ENCODE data around the gene SAMD4A. TPM values are rescaled to one million over a fixed set of nuclear protein-coding genes. Genes with fewer than 3 reads are reported as not detected.
A peak's percentile ranks its signal among the peaks of the same experiment; 100 is the strongest.

SAMD4A gene
- total RNA-seq, 2 donors from 2014 or later: 0.26 to 1.0 TPM

DNA sequence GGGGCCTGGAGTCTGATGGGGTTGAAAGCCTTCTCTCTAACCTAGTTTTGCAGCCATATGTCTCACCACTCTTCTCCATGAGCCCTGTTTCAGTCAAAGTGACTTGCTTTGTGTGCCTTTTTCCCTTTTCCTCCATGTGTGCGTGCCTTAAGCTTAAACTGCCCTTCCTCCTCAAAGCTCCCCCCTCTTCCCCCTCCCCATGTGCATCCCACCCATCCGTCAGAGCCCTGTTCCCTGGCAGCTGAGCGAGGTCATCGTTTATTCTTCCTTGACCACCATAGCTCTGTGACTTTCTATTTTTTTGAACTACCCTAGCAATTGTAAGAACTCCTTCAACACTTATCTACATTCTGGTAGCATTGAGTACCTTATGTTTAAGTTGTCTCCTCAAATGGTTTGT lies 24.9 kb downstream of the SAMD4A start:
- ATAC-seq (no peak), DNase-seq (ENCODE audit: low spot score) (no peak)
- no peaks in the 10 kb centered on the region for H3K36me3 Mint-ChIP-seq
- H3K4me1 Mint-ChIP-seq (ENCODE audit: low read depth in 2 of 2): no peaks in the 10 kb centered on the region
- H3K27ac Mint-ChIP-seq: no peak overlapping the region
- peaks cover 62 to 82% of the 10 kb centered on the region in 2 donors for H3K27me3 Mint-ChIP-seq
- H3K4me3 Mint-ChIP-seq: no peak overlapping the region
- no peaks in the 10 kb centered on the region for H3K9me3 Mint-ChIP-seq

DNA sequence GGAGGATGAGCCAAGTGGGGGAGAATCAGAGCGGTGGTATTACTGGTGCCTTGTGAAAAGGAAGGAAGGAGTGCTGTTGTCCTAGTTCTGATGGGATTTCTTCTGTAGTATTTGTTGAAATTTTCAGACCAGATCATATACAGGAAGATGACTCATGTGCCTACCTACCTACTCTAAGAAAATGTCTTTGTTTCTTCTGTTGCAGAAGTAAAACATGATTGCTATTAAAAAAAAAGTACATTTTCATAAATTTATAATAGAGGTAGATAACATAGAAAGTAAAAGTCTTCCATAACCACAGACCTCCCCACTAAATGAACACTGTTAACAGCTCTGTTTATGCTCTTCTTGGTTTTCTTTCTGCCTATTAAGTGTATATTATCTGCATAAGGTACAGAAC lies 26.9 kb downstream of the SAMD4A start:
- no peak overlapping the region for H3K4me3 Mint-ChIP-seq
- peaks cover 51 to 63% of the 10 kb centered on the region in 2 donors for H3K27me3 Mint-ChIP-seq
- no peaks in the 10 kb centered on the region for H3K9me3 Mint-ChIP-seq
- DNase-seq (ENCODE audit: low spot score) (no peak), ATAC-seq (no peak)
- no peaks in the 10 kb centered on the region for H3K4me1 Mint-ChIP-seq (ENCODE audit: low read depth in 2 of 2)
- no peak overlapping the region for H3K27ac Mint-ChIP-seq
- no peaks in the 10 kb centered on the region for H3K36me3 Mint-ChIP-seq

DNA sequence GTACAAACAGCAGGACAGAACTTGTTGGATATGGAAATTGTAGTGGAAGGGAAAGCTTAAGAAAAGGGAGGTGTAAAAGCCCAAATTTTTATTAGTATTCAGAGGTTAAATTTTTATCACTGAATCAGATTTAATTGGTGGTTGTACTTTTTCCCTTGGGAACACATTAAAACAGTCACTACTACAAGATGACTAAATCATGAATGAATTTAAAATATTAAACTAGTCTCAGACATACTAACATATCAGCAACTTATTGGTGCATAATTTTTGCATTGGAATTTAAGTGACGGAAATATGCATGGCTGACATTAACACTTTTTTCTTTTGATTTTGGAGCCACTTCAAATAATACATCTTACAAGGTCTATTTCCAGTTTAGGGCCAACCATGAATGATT lies 27.6 kb downstream of the SAMD4A start:
- no peaks in the 10 kb centered on the region for H3K9me3 Mint-ChIP-seq
- peaks cover 46 to 61% of the 10 kb centered on the region in 2 donors for H3K27me3 Mint-ChIP-seq
- no peaks in the 10 kb centered on the region for H3K36me3 Mint-ChIP-seq
- H3K27ac Mint-ChIP-seq: no peak overlapping the region
- H3K4me3 Mint-ChIP-seq: no peak overlapping the region
- DNase-seq (ENCODE audit: low spot score): no peak
- H3K4me1 Mint-ChIP-seq (ENCODE audit: low read depth in 2 of 2): no peaks in the 10 kb centered on the region
- ATAC-seq: no peak

DNA sequence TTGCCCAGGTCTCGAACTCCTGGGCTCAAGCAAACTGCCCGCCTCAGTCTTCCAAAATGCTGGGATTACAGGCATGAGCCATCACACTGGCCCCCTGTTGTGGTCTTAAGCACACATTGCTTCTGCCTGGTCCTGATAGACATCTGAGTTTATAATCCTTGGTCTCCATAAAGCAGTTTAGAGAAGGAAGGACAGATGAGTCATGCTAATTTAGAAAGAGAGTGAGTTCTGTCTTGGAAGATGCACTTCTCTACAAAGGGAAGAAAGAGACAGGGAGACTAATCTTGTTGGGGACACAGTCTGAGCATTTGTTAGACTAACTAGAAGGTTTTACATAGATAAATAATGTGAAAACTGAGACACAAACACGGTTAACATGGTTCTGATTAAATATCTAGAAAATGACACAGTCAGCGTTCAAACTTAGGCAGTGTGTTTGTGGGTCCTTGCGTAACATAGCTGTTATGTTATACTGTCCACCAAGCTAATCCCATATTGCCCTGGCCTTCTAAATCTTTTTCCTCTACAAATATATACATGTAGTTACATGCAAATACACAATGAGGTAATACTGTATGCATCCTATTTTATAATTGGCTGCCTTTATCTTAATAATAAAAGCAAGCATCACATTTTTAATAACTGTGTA lies 31.0 kb downstream of the SAMD4A start:
- Mint-ChIP-seq H3K36me3 (no peaks in the 10 kb centered on the region), H3K27ac (no peak overlapping the region), H3K4me3 (no peak overlapping the region), H3K4me1 (ENCODE audit: low read depth in 2 of 2) (no peaks in the 10 kb centered on the region), H3K9me3 (no peaks in the 10 kb centered on the region), H3K27me3 (peaks cover 43 to 58% of the 10 kb centered on the region in 2 donors)
- ATAC-seq (no peak), DNase-seq (ENCODE audit: low spot score) (no peak)

DNA sequence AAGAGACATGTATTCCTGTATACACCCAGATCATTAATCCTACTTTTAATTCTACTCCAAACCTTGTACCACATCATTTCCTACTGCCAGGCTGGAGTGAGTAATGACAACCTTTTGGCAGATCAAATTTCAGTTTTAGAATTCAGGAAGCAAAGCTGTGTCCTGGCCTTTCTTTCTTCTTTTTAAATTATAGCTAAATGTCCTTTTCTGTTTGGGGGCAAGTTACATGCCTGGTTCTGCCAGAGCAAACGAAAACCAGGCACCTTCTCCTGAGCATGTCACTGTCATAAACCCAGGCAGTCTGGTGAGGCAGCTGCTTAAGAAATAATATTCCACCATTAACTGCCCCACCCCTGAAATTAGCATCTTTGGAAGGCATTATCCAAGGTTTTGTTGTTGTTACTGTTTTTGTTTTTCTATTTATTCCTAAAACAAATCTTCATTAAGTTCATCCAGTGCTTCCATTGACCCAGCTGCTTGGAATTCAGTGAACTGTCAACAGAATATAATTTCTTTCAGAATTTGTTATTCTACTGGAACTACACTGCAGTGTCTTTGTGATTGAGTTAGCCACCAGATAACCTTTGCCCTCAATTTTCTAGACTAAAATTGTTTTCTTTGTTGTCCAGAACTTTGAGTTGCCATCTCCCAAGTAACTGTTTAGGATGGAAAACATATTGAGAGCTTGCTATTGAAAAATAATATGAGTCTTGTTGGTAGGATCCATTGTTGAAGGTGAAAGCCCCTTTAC lies 33.2 kb downstream of the SAMD4A start:
- ATAC-seq (no peak), DNase-seq (ENCODE audit: low spot score) (no peak)
- Mint-ChIP-seq H3K36me3 (no peaks in the 10 kb centered on the region), H3K27ac (no peak overlapping the region), H3K4me3 (no peak overlapping the region), H3K27me3 (peaks cover 33 to 37% of the 10 kb centered on the region in 2 donors), H3K4me1 (ENCODE audit: low read depth in 2 of 2) (no peaks in the 10 kb centered on the region), H3K9me3 (no peaks in the 10 kb centered on the region)

DNA sequence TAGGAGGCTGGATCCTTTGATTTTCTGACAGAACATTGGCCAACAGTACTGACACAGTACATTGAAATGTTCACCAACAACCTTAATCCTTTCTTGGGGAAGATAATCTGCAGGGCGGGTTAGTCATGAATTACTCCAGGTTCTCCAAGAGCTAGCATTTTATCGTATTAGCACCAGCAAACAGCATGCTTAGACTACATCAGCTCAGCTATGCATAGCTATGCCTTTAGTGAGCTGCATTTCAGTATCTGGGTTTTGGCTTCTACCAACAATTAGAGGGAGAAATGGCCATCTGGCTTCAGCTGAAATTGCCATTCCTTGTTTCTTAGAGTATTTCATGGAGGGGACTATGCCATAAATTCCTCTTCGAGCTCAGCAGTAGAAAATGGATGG lies 33.8 kb downstream of the SAMD4A start:
- ATAC-seq (no peak), DNase-seq (ENCODE audit: low spot score) (no peak)
- no peak overlapping the region for H3K4me3 Mint-ChIP-seq
- H3K27ac Mint-ChIP-seq: no peak overlapping the region
- peaks cover 32 to 33% of the 10 kb centered on the region in 2 donors for H3K27me3 Mint-ChIP-seq
- no peaks in the 10 kb centered on the region for H3K36me3 Mint-ChIP-seq
- H3K9me3 Mint-ChIP-seq: no peaks in the 10 kb centered on the region
- H3K4me1 Mint-ChIP-seq (ENCODE audit: low read depth in 2 of 2): no peaks in the 10 kb centered on the region

DNA sequence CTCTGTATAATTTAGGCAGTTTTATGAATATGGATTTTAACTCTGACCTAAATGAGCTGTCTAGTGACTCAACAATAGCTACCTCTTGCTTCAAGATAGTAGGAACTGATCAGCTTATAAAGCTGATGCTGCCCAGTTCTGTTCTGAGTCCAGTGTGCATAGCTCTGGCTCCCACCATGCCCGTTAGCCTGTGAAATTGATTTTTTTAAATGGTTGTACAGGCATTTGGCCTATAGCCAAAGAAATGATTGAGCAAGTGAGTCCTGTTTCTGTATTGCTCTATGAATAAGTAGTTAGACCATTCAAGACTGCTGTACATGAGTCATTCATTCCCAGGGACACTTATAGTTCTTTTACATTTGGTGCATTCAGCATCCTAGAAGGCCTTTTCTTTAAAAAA lies 36.4 kb downstream of the SAMD4A start:
- no peaks in the 10 kb centered on the region for H3K9me3 Mint-ChIP-seq
- H3K27ac Mint-ChIP-seq: no peak overlapping the region
- DNase-seq (ENCODE audit: low spot score) (no peak), ATAC-seq (no peak)
- no peaks in the 10 kb centered on the region for H3K36me3 Mint-ChIP-seq
- peaks cover 30 to 41% of the 10 kb centered on the region in 2 donors for H3K27me3 Mint-ChIP-seq
- peaks cover 0 to 6% of the 10 kb centered on the region in 2 donors for H3K4me1 Mint-ChIP-seq (ENCODE audit: low read depth in 2 of 2)
- H3K4me3 Mint-ChIP-seq: no peak overlapping the region

DNA sequence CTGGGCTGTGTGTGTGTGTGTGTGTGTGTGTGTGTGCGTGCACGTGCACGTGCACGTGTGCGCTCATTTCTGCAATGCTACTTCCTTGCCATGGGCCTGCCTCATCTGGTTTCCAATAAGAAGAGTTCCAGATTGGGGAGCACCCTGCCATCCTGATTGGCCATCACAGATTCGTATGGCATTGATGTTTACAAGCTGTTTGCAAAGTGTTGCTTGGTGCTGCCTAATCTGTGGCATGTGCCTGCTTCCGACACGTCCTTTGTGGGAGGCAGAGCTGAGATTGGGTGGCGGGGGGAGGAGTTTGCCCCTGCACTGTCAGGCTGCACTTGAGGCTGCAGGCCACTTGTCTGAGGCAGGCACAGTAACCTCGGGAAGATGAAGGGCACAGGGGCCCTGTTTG lies 39.2 kb downstream of the SAMD4A start:
- ATAC-seq (no peak), DNase-seq (ENCODE audit: low spot score) (no peak)
- Mint-ChIP-seq H3K9me3 (no peaks in the 10 kb centered on the region), H3K27me3 (peaks cover 25 to 46% of the 10 kb centered on the region in 2 donors), H3K4me1 (ENCODE audit: low read depth in 2 of 2) (peaks cover 0 to 6% of the 10 kb centered on the region in 2 donors), H3K27ac (no peak overlapping the region), H3K4me3 (no peak overlapping the region), H3K36me3 (no peaks in the 10 kb centered on the region)

DNA sequence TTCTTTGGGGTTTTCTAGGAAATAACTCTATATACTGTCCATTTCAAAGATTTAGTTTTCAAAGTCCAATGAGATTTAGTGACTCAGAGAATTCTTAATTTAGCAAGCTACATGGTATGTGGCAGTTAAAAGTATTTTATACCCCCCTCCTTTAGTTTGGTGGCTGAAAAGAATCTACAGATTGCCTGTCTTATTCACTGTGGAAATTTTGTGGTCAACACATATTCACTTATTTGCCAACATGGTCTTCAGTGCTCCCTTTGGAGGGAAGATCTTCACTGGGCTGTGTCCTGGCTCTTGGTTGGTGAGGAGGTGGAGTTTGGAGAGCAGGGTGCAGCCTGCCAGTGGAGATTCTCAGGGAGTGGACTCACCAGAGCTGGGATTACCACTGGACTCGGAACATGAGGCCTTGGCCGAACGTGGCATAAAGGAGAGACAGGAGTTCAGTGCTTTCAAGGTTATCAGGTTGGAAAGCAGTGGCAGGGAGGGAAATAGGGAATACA lies 39.8 kb downstream of the SAMD4A start:
- Mint-ChIP-seq H3K4me1 (ENCODE audit: low read depth in 2 of 2) (peaks cover 0 to 6% of the 10 kb centered on the region in 2 donors), H3K27ac (no peak overlapping the region), H3K36me3 (no peaks in the 10 kb centered on the region), H3K27me3 (peaks cover 22 to 41% of the 10 kb centered on the region in 2 donors), H3K4me3 (no peak overlapping the region), H3K9me3 (no peaks in the 10 kb centered on the region)
- no peak for DNase-seq (ENCODE audit: low spot score)
- no peak for ATAC-seq

DNA sequence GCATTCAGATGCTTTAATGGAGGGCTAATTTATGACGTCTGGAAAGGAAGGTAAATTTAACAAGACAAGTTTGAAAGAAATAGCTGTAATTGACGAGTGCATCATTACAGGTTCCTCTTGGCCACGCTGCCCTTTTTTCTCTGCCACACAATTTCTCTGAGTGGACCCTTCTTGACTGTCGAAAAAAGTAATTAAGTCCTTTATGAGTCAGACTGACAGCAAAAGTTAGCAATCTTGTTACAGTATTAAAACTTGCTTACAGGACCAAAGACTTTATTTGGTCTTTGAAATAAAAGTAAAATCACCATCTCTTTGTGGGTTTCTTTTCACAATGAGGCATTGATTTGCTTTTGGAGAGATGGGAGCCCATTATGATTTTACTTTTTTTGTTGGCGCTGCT lies 42.6 kb downstream of the SAMD4A start:
- H3K9me3 Mint-ChIP-seq: no peaks in the 10 kb centered on the region
- H3K27me3 Mint-ChIP-seq: peaks cover 25 to 54% of the 10 kb centered on the region in 2 donors
- DNase-seq (ENCODE audit: low spot score) (no peak), ATAC-seq (no peak)
- H3K4me3 Mint-ChIP-seq: no peak overlapping the region
- no peak overlapping the region for H3K27ac Mint-ChIP-seq
- no peaks in the 10 kb centered on the region for H3K36me3 Mint-ChIP-seq
- peaks cover 0 to 6% of the 10 kb centered on the region in 2 donors for H3K4me1 Mint-ChIP-seq (ENCODE audit: low read depth in 2 of 2)

DNA sequence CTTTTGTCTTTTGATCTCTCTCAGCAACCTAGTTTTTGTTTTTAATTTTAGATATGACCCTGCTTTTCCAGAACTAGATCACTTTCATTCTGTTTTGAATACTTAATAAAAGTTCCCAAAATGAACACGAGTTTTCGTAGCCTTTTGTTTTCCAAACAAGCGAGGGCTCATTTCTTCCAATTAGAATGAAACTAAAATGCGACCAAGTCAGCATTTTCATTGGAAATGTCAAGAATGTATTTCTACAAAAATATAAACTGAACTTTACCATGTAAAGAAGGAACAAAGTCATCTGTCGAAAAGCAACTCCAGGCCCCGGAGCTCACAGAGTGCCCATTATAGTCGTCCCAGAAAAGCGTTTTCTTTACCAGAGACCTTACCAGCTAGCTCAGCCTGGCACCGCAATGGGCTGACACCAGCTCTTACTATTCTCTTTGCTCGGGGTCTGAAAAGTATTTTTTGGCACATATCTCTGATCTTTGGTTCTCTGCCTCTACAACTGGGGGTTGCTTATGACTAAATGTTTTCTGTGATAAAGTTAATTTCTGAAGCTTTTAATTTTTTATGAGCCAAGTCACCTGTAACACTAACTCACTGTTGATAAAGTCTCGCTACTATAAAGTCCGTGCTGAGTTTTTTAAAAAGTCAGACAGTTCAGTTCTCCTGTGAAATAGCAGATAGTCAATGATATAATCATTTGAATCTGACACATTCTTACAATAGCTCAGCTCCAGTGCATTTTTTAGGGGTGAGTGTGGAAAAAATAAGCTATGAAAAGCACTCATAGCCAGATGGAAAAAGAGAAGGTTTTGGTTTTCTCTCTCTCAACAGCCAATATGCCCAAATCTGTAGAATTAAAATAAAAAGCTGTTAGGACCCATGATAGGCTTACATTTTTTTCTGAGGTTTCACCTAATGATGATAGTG lies 43.4 kb downstream of the SAMD4A start:
- Mint-ChIP-seq H3K36me3 (no peaks in the 10 kb centered on the region), H3K27me3 (peaks cover 25 to 54% of the 10 kb centered on the region in 2 donors), H3K9me3 (no peaks in the 10 kb centered on the region), H3K27ac (no peak overlapping the region), H3K4me1 (ENCODE audit: low read depth in 2 of 2) (peaks cover 0 to 6% of the 10 kb centered on the region in 2 donors), H3K4me3 (no peak overlapping the region)
- DNase-seq (ENCODE audit: low spot score) (no peak), ATAC-seq (no peak)

DNA sequence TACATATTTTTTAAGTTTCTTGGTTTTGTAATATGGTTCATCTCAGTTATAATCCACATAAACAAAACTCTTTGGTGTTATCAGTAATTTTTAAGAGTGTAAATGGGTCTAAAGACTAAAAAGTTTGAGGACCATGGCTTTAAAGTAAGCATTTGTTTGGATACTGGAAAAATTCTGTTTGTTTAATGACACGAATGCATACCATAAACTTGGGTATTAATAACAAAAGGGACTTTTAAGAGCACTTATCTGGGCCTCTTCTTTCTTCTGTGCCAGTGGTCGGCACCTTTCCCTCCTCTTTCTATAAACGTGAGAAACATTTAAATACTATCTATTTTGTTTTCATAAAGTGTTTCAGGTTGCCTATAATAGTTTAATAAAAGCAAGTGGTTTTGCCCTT lies 47.4 kb downstream of the SAMD4A start:
- no peaks in the 10 kb centered on the region for H3K36me3 Mint-ChIP-seq
- H3K27me3 Mint-ChIP-seq: peaks cover 19 to 30% of the 10 kb centered on the region in 2 donors
- no peak overlapping the region for H3K27ac Mint-ChIP-seq
- no peaks in the 10 kb centered on the region for H3K9me3 Mint-ChIP-seq
- DNase-seq (ENCODE audit: low spot score) (no peak), ATAC-seq (no peak)
- no peaks in the 10 kb centered on the region for H3K4me1 Mint-ChIP-seq (ENCODE audit: low read depth in 2 of 2)
- H3K4me3 Mint-ChIP-seq: no peak overlapping the region

DNA sequence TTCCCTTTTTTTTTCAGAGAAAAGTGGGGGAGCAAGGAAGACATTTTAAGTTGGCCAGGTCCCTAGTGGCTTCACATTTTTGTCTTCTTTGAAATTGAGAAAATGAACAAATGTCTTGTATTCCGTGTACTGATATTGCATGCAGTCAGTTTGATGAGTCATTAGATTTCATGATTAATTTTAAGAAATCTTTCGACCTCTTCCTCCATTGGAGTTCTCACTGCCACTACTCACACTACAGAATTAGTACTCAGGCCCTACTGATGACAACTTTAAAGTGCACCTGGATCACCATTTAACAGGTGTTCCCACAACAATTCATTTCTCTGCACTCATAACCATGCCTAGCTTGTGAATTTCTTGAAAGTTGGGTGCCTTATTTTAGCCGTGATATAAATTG lies 50.5 kb downstream of the SAMD4A start:
- Mint-ChIP-seq H3K4me3 (no peak overlapping the region), H3K4me1 (ENCODE audit: low read depth in 2 of 2) (no peaks in the 10 kb centered on the region), H3K9me3 (no peaks in the 10 kb centered on the region), H3K36me3 (no peaks in the 10 kb centered on the region), H3K27me3 (peaks cover 14 to 18% of the 10 kb centered on the region in 2 donors), H3K27ac (no peak overlapping the region)
- ATAC-seq: peak in 1 of 2 donors; percentile 65
- DNase-seq (ENCODE audit: low spot score): no peak
